GM10248 (cell line): ENCODE results near the gene DGKI.

Source experiments
- CTCF ChIA-PET: fragments of 300-600 bp; sonication (Branson Sonifier 250); formaldehyde crosslinking; extraction: SDS; loops from one replicate; lab custom pipeline; 2021; ENCODE audit warnings: antibody characterized with exemption; lab: Yijun Ruan, JAX
- POLR2A ChIA-PET: fragments of 350-650 bp; sonication (Branson Sonifier 250); formaldehyde crosslinking; extraction: SDS; loops from one replicate; lab custom pipeline; 2020; ENCODE audit warnings: antibody characterized with exemption; lab: Yijun Ruan, JAX
- DNase-seq: peaks from one replicate; pipeline ENCODE4 v3.0.0; 2012; ENCODE audit errors: extremely low spot score
- TF ChIP-seq, protein P1 (sequence below): IDR thresholded peaks from 2 replicates; pipeline ENCODE4 v1.5.1; 2012; ENCODE audit warnings: mild to moderate bottlenecking, low read depth; ENCODE audit errors: extremely low read depth, missing control alignments, control extremely low read depth

DGKI gene

DNA sequence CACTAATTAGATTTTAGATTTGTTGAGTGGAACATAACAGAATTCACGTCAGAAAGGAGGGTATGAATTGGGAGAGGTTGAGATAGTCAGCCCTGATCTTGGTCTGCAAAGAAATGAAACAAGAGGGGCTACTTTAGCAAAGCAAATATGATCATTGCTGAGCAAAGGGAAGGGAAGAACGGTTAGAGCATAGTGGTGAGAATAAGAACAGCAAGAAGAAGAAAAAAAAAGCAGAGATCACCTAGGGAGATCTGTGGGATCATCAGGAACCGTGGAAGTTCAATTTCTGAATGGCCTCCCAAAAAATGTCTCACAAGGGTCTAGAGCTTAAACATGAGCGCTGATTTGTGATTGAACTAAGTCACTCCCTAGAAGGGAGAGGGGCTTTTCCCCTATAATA, 156.1 kb downstream of the DGKI start:
- CTCF ChIA-PET = interaction anchor here (1.3 to 2.5 kb wide), 6 partner anchors 9 to 236 kb away, joined by 3 to 6 read pairs (median 4); no protein-coding TSS in a partner anchor
- POLR2A ChIA-PET = no interaction called here
- TF ChIP-seq, protein P1, sequence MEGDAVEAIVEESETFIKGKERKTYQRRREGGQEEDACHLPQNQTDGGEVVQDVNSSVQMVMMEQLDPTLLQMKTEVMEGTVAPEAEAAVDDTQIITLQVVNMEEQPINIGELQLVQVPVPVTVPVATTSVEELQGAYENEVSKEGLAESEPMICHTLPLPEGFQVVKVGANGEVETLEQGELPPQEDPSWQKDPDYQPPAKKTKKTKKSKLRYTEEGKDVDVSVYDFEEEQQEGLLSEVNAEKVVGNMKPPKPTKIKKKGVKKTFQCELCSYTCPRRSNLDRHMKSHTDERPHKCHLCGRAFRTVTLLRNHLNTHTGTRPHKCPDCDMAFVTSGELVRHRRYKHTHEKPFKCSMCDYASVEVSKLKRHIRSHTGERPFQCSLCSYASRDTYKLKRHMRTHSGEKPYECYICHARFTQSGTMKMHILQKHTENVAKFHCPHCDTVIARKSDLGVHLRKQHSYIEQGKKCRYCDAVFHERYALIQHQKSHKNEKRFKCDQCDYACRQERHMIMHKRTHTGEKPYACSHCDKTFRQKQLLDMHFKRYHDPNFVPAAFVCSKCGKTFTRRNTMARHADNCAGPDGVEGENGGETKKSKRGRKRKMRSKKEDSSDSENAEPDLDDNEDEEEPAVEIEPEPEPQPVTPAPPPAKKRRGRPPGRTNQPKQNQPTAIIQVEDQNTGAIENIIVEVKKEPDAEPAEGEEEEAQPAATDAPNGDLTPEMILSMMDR = no peak
- DNase-seq = no peak

DNA sequence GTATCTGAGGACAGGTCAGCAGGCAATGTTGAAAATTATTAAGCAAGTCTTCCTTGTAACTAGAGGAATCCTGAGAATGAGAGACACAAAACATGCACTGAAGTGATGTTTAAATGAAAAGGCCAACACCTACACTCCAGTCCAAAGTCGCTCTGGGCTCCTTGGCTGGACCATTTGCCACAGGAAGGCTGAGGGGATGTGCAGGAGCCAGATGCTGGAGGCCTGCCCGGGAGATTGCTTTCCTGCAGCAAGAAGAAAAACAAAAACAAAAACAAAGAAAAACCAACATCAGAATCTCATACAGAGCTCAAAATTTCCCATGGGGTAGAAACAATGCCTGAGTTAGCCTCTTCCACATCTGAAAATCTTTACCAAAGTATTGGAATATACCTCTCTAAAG, 157.0 kb downstream of the DGKI start:
- TF ChIP-seq, protein P1 = no peak
- DNase-seq = no peak
- CTCF ChIA-PET = interaction anchor here (1.1 to 2.5 kb wide), 8 partner anchors 8 to 1049 kb away, joined by 3 to 6 read pairs (median 4); no protein-coding TSS in a partner anchor
- POLR2A ChIA-PET = no interaction called here

DNA sequence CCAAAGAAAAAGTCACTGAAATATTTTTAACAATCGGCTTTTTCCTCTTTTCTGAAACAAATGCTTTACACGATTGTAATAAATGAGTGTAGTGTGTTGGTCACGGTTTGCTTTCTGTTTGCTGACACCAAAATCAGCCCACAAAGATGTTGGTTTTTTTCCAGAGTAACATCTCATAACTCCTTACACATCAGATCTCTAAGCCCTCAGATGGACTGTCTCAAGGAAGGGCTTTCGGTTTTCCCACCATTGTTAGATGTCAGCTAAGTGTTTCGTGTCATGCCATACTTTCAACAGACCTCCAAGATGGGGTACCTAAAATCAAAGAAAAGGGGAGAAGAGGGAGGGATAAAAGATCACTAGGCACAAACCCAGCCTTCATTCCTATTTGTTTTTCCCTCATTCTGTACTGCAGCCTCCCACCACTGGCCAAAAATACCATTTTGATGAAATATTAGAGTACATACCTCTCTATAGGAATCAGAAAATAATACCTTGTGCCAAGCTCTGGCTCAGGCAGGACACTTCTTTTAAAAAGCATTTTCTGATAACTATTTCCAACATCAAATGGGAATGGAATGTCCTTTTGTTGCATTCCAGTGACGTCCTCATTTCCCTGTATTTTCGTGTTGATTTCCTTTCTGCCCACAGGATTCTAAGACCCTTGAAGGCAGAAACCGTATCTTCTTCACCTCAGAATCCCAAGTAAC, 159.1 kb downstream of the DGKI start:
- POLR2A ChIA-PET = no interaction called here
- TF ChIP-seq, protein P1 = no peak
- DNase-seq = no peak
- CTCF ChIA-PET = no interaction called here

DNA sequence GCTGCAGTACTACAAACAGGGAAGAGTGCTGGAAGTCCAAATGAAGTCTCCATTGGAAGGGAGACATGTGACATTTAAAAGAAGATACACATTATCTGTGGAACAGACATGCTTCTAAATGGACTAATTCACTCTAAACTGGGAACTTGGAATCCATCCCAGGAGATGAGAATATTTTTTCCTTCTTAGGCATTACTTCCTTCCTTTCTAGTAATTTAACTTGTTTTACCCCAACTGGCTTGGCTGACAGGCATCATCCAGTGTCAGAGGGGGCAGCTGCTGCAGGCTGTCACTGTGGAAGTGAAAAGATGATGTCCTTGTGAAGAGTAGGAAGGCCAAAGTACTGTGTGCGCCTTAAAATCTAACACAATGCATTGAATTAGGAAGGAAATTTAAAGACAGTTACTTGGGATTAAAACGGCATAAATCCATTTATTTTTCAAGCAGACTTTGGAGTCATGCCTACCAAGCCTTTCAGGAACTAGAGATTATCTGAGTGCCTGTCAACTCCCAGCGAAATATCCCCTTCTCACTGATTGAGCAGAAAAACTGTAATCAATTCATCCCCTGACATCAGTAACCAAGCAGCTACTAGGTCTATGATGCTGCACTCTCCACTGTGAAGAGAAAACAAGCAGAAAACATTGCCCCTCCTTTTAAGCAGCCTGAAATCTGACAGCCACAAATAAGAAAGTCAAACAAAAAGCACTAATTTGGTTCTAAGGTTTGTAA, 161.2 kb downstream of the DGKI start:
- TF ChIP-seq, protein P1 = no peak
- ChIA-PET CTCF (no interaction called here), POLR2A (no interaction called here)
- no peak for DNase-seq

DNA sequence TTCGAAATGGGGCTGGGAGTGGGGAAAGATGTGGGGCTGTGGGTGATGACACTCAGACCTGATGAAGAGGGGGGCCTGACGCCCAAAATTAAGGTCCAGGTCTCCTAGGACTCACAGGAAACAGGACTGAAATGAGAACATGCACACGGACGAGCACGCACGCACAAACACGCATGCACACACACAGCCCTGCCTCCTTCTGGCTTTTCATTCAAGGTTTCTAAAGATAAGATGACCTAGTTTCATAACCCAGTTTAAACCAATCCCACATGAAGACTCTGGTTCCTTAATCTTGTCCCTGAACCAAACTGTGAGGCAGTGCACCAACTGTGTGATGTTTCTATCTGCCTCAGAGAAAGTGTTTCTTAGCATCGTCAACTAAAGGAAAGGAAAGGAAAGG, 162.0 kb downstream of the DGKI start:
- TF ChIP-seq, protein P1 = no peak
- ChIA-PET CTCF (no interaction called here), POLR2A (no interaction called here)
- no peak for DNase-seq

DNA sequence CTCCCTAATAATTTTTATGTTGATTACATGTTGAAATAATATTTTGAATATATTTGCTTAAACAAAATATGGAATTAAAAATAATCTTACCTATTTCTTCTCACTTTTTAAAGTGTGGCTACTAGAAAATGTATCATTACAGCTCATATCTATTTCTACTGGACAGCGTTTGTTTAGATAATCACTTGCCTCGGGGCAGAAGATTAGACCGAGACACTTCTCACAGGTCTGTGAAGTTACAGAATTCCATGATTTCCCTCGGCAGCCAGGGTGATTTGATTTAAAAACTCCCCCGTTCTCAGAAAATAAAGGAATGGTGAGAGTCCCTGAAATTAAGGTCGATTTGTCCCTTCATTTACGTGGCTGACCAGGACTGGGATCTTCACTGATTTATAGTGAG, 162.5 kb downstream of the DGKI start:
- ChIA-PET CTCF (no interaction called here), POLR2A (no interaction called here)
- no peak for DNase-seq
- TF ChIP-seq, protein P1 = no peak
